HepG2 (cell line): Measurements from ENCODE around the gene URI1.

Source experiments
- CBX5 ChIP-seq: sonication (generic); formaldehyde crosslinking; IDR thresholded peaks from 2 replicates; pipeline ENCODE4 v1.4.0; 2020; ENCODE audit warnings: missing genetic modification reagents, borderline replicate concordance
- EZH2 ChIP-seq: conservative IDR thresholded peaks from 2 replicates; pipeline ENCODE4 v1.6.1; 2012; ENCODE audit warnings: mild to moderate bottlenecking, low read depth, low read length, moderate library complexity
- HOXA7 ChIP-seq: sonication (generic); formaldehyde crosslinking; IDR thresholded peaks from 2 replicates; pipeline ENCODE4 v1.8.1; 2022; ENCODE audit warnings: mild to moderate bottlenecking, missing genetic modification reagents, moderate library complexity
- SP2 ChIP-seq: sonication (generic); formaldehyde crosslinking; IDR thresholded peaks from 2 replicates; pipeline ENCODE4 v1.5.1; 2020; ENCODE audit warnings: mild to moderate bottlenecking, missing genetic modification reagents
- SRF ChIP-seq: IDR thresholded peaks from 2 replicates; pipeline ENCODE4 v1.6.1; 2011; ENCODE audit warnings: mild to moderate bottlenecking, low read depth, low read length, moderate library complexity
- ZNF614 ChIP-seq: IDR thresholded peaks from 2 replicates; pipeline ENCODE4 v1.6.1; 2018; ENCODE audit warnings: missing biosample characterization, missing genetic modification reagents, inconsistent platforms, borderline replicate concordance
- ZSCAN21 ChIP-seq: sonication (generic); formaldehyde crosslinking; IDR thresholded peaks from 2 replicates; pipeline ENCODE4 v1.8.0; 2022; ENCODE audit warnings: mild to moderate bottlenecking, missing genetic modification reagents, moderate library complexity, borderline replicate concordance

- TF ChIP-seq SRF: no peak
- TF ChIP-seq SP2 (CRISPR knock-in tag): no peak
- no peak for TF ChIP-seq ZNF614 (CRISPR knock-in tag)
- TF ChIP-seq ZSCAN21 (CRISPR knock-in tag): no peak
- TF ChIP-seq CBX5 (CRISPR knock-in tag): no peak
- no peak for TF ChIP-seq EZH2
- TF ChIP-seq HOXA7 (CRISPR knock-in tag): no peak
Measured at GRCh38 chr19:29922972-29923371, 19.1 kb upstream of the URI1 start.
